SK-N-SH (cell line): ENCODE measurements around the gene WNT4. TPM values are rescaled to one million over a fixed set of nuclear protein-coding genes. Genes with fewer than 3 reads are reported as not detected.

ENCODE experiments used
- CTCF ChIA-PET: fragments of 300-600, 350-600 bp; formaldehyde crosslinking; extraction: SDS; loops from one replicate; lab custom pipeline; 2021; lab: Yijun Ruan, JAX
- POLR2A ChIA-PET: fragments of 350-600 bp; sonication (Branson Sonifier 250); formaldehyde crosslinking; extraction: SDS; loops from one replicate; lab custom pipeline; 2020; ENCODE audit warnings: antibody characterized with exemption, inconsistent platforms; lab: Yijun Ruan, JAX
- DNase-seq: peaks from one replicate; pipeline ENCODE4 v3.0.0; 2012
- H2AFZ ChIP-seq: fragments of 200-600 bp; sonication (generic); 2 replicates; pipeline ENCODE4 v1.8.1; 2016; ENCODE audit warnings: antibody characterized with exemption, mild to moderate bottlenecking, low read depth
- H3F3A ChIP-seq: fragments of 200-600 bp; sonication (generic); replicated peaks from 2 replicates; pipeline ENCODE3; 2016; ENCODE audit warnings: antibody characterized with exemption, mild to moderate bottlenecking; ENCODE audit not compliant: insufficient read depth
- H3K27ac ChIP-seq, 2 experiments: fragments of 200-500 bp in 1 of 2; fragments of 200-600 bp in 1 of 2; sonication (Bioruptor generic) in 1 of 2; sonication (generic), shearing (Covaris generic) in 1 of 2; 2 replicates each; pipeline versions ENCODE4 v1.5.1 to v1.6.1; 2014 to 2016; ENCODE audit warnings: low read depth in 2 of 2, inconsistent platforms in 1 of 2, low read length in 1 of 2, mild to moderate bottlenecking in 1 of 2, mixed read lengths in 1 of 2
- H3K27me3 ChIP-seq: fragments of 200-600 bp; sonication (generic), shearing (Covaris generic); 2 replicates; pipeline ENCODE4 v1.6.1; 2016; ENCODE audit warnings: mixed run types; ENCODE audit not compliant: insufficient read depth
- H3K36me3 ChIP-seq, 2 experiments: fragments of 200-500 bp in 1 of 2; fragments of 200-600 bp in 1 of 2; sonication (Bioruptor generic) in 1 of 2; sonication (generic) in 1 of 2; replicated peaks in 1 of 2; 2 replicates each; pipeline versions ENCODE3 to v1.5.1; 2014 to 2016; ENCODE audit warnings: low read length in 1 of 2, mild to moderate bottlenecking in 1 of 2; ENCODE audit not compliant: insufficient read depth in 2 of 2, control insufficient read depth in 1 of 2
- H3K4me1 ChIP-seq, 2 experiments: fragments of 200-500 bp in 1 of 2; fragments of 200-600 bp in 1 of 2; sonication (Bioruptor generic) in 1 of 2; sonication (generic), shearing (Covaris generic) in 1 of 2; 2 replicates each; pipeline versions ENCODE4 v1.5.1 to v1.6.1; 2014 to 2016; ENCODE audit warnings: low read depth in 1 of 2, low read length in 1 of 2, mixed run types in 1 of 2; ENCODE audit not compliant: insufficient read depth in 2 of 2, control insufficient read depth in 1 of 2
- H3K4me2 ChIP-seq: fragments of 200-600 bp; sonication (generic), shearing (Covaris generic); 2 replicates; pipeline ENCODE4 v1.6.1; 2017; ENCODE audit warnings: mixed run types
- H3K4me3 ChIP-seq, 2 experiments: fragments of 200-500 bp in 1 of 2; fragments of 200-600 bp in 1 of 2; sonication (Bioruptor generic) in 1 of 2; sonication (generic), shearing (Covaris generic) in 1 of 2; 2 replicates each; pipeline versions ENCODE4 v1.5.1 to v1.8.1; 2014 to 2016; ENCODE audit warnings: low read depth in 2 of 2, inconsistent platforms in 1 of 2, low read length in 1 of 2, mild to moderate bottlenecking in 1 of 2, mixed read lengths in 1 of 2, moderate library complexity in 1 of 2
- H3K79me2 ChIP-seq: fragments of 200-600 bp; sonication (generic); 2 replicates; pipeline ENCODE4 v1.8.1; 2017; ENCODE audit warnings: mild to moderate bottlenecking; ENCODE audit not compliant: insufficient read depth
- H3K9ac ChIP-seq: fragments of 200-600 bp; sonication (generic); 2 replicates; pipeline ENCODE4 v1.6.1; 2017; ENCODE audit warnings: mixed run types
- H3K9me2 ChIP-seq: fragments of 200-600 bp; sonication (generic); 2 replicates; pipeline ENCODE4 v1.6.1; 2017; ENCODE audit warnings: mixed run types
- H3K9me3 ChIP-seq: fragments of 200-600 bp; sonication (generic); 2 replicates; pipeline ENCODE4 v1.6.1; 2017; ENCODE audit warnings: mixed run types, mild to moderate bottlenecking, moderate library complexity
- H4K20me1 ChIP-seq: fragments of 200-600 bp; sonication (generic); 2 replicates; pipeline ENCODE4 v1.6.1; 2017; ENCODE audit warnings: mild to moderate bottlenecking, mixed run types; ENCODE audit not compliant: insufficient read depth
- CHD2 ChIP-seq: fragments of 150-350 bp; IDR thresholded peaks from 2 replicates; pipeline ENCODE4 v1.6.1; 2018; ENCODE audit warnings: low read length; ENCODE audit not compliant: partially characterized antibody
- ELF1 ChIP-seq: IDR thresholded peaks from 2 replicates; pipeline ENCODE4 v1.4.0; 2012
- EP300 ChIP-seq, 2 experiments: IDR thresholded peaks; 2 replicates each; pipeline versions ENCODE4 v1.4.0 to v1.6.1; 2012; ENCODE audit warnings: borderline replicate concordance in 1 of 2, low read depth in 1 of 2, low read length in 1 of 2
- FOSL2 ChIP-seq: IDR thresholded peaks from 2 replicates; pipeline ENCODE4 v1.4.0; 2012; ENCODE audit warnings: low read depth, mild to moderate bottlenecking, moderate library complexity, borderline replicate concordance
- FOXJ3 ChIP-seq: sonication (generic); formaldehyde crosslinking; IDR thresholded peaks from 2 replicates; pipeline ENCODE4 v1.5.1; 2020; ENCODE audit warnings: mild to moderate bottlenecking, missing genetic modification reagents
- FOXM1 ChIP-seq: IDR thresholded peaks from 2 replicates; pipeline ENCODE4 v1.4.0; 2012; ENCODE audit warnings: low read depth, mild to moderate bottlenecking
- GABPA ChIP-seq: IDR thresholded peaks from 2 replicates; pipeline ENCODE4 v1.4.0; 2012; ENCODE audit warnings: low read depth, mild to moderate bottlenecking
- GATA2 ChIP-seq: sonication (generic); formaldehyde crosslinking; IDR thresholded peaks from 2 replicates; pipeline ENCODE4 v1.5.0; 2020; ENCODE audit warnings: mild to moderate bottlenecking, missing genetic modification reagents
- JUND ChIP-seq: IDR thresholded peaks from 2 replicates; pipeline ENCODE4 v1.4.0; 2012
- MEF2A ChIP-seq: IDR thresholded peaks from 2 replicates; pipeline ENCODE4 v1.4.0; 2012; ENCODE audit warnings: low read depth, borderline replicate concordance
- NFIC ChIP-seq: IDR thresholded peaks from 2 replicates; pipeline ENCODE4 v1.4.0; 2012; ENCODE audit warnings: borderline replicate concordance
- NRF1 ChIP-seq: IDR thresholded peaks from 2 replicates; pipeline ENCODE4 v1.6.1; 2012; ENCODE audit warnings: low read depth, mild to moderate bottlenecking, low read length
- POLR2AphosphoS5 ChIP-seq: IDR thresholded peaks from 2 replicates; pipeline ENCODE4 v1.6.1; 2012; ENCODE audit warnings: low read depth, low read length
- RCOR1 ChIP-seq: fragments of 150-350 bp; IDR thresholded peaks from 2 replicates; pipeline ENCODE4 v1.6.1; 2017; ENCODE audit warnings: antibody characterized with exemption, low read length
- RFX5 ChIP-seq: IDR thresholded peaks from 2 replicates; pipeline ENCODE4 v1.6.1; 2012; ENCODE audit warnings: mild to moderate bottlenecking, improper control_type of control experiment, low read length
- SMC3 ChIP-seq: IDR thresholded peaks from 2 replicates; pipeline ENCODE4 v1.6.1; 2012; ENCODE audit warnings: low read depth, low read length, improper control_type of control experiment
- TAF1 ChIP-seq: IDR thresholded peaks from 2 replicates; pipeline ENCODE4 v1.6.1; 2012; ENCODE audit warnings: low read depth, mild to moderate bottlenecking, low read length, moderate library complexity, borderline replicate concordance
- TEAD4 ChIP-seq: IDR thresholded peaks from 2 replicates; pipeline ENCODE4 v1.4.0; 2012; ENCODE audit warnings: mild to moderate bottlenecking, borderline replicate concordance; ENCODE audit not compliant: insufficient read depth
- WGBS: methylation state at CpG from one replicate; pipeline ENCODE4 v1.1.6; 2017; ENCODE audit warnings: low lambda C conversion rate; 5-methylcytosine and 5-hydroxymethylcytosine counted together
- polyA plus RNA-seq, 3 experiments: library from polyadenylated mRNA; depleted of rRNA; stranded (reverse); fragments of >200 nt; gene quantifications; 2 replicates each; pipeline ENCODE4 v1.2.3, GENCODE V29; 2012
- TF ChIP-seq, protein P1 (sequence below): fragments of 150-350 bp; IDR thresholded peaks from 2 replicates; pipeline ENCODE4 v1.6.1; 2016; ENCODE audit warnings: mild to moderate bottlenecking, low read depth, low read length
- TF ChIP-seq, protein P2 (sequence below): IDR thresholded peaks from 2 replicates; pipeline ENCODE4 v1.4.0; 2012; ENCODE audit warnings: low read depth, borderline replicate concordance
- TF ChIP-seq, protein P3 (sequence below): fragments of 150-350 bp; IDR thresholded peaks from 2 replicates; pipeline ENCODE4 v1.6.1; 2017; ENCODE audit warnings: antibody characterized with exemption, low read length, low read depth, borderline replicate concordance

The WNT4 gene
- polyA plus RNA-seq, 1 of the 3 experiments (the other 2 are of a cell fraction) = 0.03 TPM

DNA sequence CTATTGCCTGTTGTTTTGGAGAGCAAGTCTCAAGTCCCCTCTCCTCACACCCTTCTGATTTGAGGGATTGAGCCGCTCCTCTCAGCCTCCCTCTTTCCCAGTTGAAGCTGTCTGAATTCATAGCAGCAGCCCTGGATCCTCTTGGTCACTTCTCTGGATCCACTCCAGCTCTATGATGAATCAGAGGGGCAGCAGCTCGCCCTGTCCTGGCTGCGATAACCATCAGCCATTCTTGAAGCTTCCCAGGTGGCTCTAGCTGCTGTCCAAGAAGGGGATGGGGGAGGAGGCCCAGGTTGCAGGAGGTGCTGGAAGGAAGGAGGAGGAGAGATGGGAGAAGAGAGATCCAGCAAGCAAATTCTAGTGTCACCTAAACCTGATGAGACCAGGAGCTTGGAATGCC is 31.3 kb downstream of the WNT4 start (continued):
- TF ChIP-seq TAF1 (no peak), POLR2AphosphoS5 (peak; percentile 79), NFIC (peak; percentile 94), GATA2 (CRISPR knock-in tag) (peak; percentile 94), CHD2 (peak; percentile 52), SMC3 (no peak), GABPA (no peak), RCOR1 (peak; percentile 53; the same call in 1 of the 2 replicates), NRF1 (no peak), ELF1 (no peak), FOXJ3 (peak; percentile 64; the same call in 1 of the 2 replicates), MEF2A (no peak), JUND (peak; percentile 80)

DNA sequence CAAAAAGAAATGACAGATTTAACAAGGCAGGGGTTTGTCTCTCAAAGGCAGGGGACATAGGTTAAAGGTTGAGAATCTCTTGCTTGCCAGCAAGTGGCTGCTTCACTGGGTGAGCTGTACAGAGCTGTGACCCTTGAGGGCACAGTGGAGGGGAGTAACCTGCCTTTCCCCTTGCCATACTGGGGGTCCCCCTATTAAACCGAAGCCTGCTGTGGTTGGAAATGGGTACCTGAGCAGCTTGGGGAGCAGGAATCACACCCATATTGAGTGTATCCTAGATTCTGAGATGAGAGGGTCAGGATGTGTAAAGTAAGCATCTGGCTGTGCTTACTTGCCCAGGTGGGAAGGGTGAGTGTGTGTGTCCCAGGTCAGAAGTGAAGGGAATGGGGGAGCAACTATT is 31.8 kb downstream of the WNT4 start:
- H3F3A ChIP-seq = no peaks in the 10 kb centered on the region
- peak overlapping the region in 1 of 2 experiments; percentile 56; a peak in 1 of 4 replicates for H3K27ac ChIP-seq
- peaks cover 18 to 62% of the 10 kb centered on the region in 2 experiments for H3K4me1 ChIP-seq
- peaks cover 29 to 33% of the 10 kb centered on the region in 2 experiments for H3K36me3 ChIP-seq
- 100% methylated on average over 1 of the region's 1 CpG for WGBS
- H3K79me2 ChIP-seq = peaks cover 58% of the 10 kb centered on the region
- H3K4me2 ChIP-seq = peak overlapping the region; percentile 17; the same call in 1 of the 2 replicates
- H2AFZ ChIP-seq = no peak overlapping the region
- CTCF ChIA-PET = interaction anchor here (0.9 to 8.2 kb wide), 4 partner anchors 23 to 305 kb away, joined by 3 to 82 read pairs (median 26); no protein-coding TSS in a partner anchor
- H4K20me1 ChIP-seq = peaks cover 100% of the 10 kb centered on the region
- H3K9me3 ChIP-seq = no peaks in the 10 kb centered on the region
- no peak overlapping the region for H3K4me3 ChIP-seq
- H3K9ac ChIP-seq = no peak overlapping the region
- H3K9me2 ChIP-seq = no peaks in the 10 kb centered on the region
- TF ChIP-seq TAF1 = no peak
- TF ChIP-seq, protein P1, sequence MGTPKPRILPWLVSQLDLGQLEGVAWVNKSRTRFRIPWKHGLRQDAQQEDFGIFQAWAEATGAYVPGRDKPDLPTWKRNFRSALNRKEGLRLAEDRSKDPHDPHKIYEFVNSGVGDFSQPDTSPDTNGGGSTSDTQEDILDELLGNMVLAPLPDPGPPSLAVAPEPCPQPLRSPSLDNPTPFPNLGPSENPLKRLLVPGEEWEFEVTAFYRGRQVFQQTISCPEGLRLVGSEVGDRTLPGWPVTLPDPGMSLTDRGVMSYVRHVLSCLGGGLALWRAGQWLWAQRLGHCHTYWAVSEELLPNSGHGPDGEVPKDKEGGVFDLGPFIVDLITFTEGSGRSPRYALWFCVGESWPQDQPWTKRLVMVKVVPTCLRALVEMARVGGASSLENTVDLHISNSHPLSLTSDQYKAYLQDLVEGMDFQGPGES = no peak
- TF ChIP-seq NRF1 = no peak
- no peaks in the 10 kb centered on the region for H3K27me3 ChIP-seq
- POLR2A ChIA-PET = interaction anchor here (0.9 kb wide), 1 partner anchor 59 kb away, joined by 3 read pairs; the partner anchor contains the start of gene CDC42
- DNase-seq = no peak

DNA sequence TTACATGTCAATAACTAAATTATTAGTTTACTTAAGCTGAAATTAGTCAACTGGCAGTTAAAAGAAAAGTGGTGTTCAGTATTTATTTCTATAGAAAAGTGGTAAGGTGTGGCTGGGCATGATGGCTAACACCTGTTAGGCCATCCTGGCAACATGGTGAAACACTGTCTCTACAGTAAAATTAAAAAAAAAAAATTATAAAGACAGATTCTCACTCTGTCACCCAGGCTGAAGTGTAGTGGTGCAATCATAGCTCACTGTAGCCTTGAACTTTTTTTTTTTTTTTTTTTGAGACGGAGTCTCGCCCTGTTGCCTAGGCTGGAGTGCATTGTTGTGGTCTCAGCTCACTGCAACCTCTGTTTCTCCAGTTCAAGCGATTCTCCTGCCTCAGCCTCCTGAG is 32.9 kb downstream of the WNT4 start:
- Histone ChIP-seq H3K9ac (no peak overlapping the region), H3K4me1 (peaks cover 18 to 57% of the 10 kb centered on the region in 2 experiments), H2AFZ (no peak overlapping the region), H3K4me3 (no peak overlapping the region), H3K9me3 (no peaks in the 10 kb centered on the region), H3K36me3 (peaks cover 23 to 34% of the 10 kb centered on the region in 2 experiments), H3K79me2 (peaks cover 67% of the 10 kb centered on the region), H3K27ac (peak overlapping the region in 1 of 2 experiments; percentile 64; a peak in 1 of 4 replicates), H3K27me3 (no peaks in the 10 kb centered on the region), H3F3A (peaks cover 2% of the 10 kb centered on the region), H4K20me1 (peaks cover 100% of the 10 kb centered on the region), H3K9me2 (no peaks in the 10 kb centered on the region), H3K4me2 (no peak overlapping the region)
- ChIA-PET POLR2A (no interaction called here), CTCF (interaction anchor here (1.0 to 8.2 kb wide), 4 partner anchors 24 to 306 kb away, joined by 3 to 82 read pairs (median 26); no protein-coding TSS in a partner anchor)
- no peak for DNase-seq
- WGBS = 98% methylated on average over 3 of the region's 3 CpGs
- TF ChIP-seq RFX5 (no peak), TEAD4 (no peak), FOXM1 (no peak), NRF1 (no peak), JUND (no peak), NFIC (no peak), EP300 (IDR thresholded peaks at IDR 0.05; ENCODE audit: borderline replicate concordance in 1 of 2, low read depth in 1 of 2, low read length in 1 of 2) (no peak), FOSL2 (no peak), TAF1 (no peak), CHD2 (no peak), RCOR1 (no peak), GABPA (no peak)
- TF ChIP-seq, protein P2, sequence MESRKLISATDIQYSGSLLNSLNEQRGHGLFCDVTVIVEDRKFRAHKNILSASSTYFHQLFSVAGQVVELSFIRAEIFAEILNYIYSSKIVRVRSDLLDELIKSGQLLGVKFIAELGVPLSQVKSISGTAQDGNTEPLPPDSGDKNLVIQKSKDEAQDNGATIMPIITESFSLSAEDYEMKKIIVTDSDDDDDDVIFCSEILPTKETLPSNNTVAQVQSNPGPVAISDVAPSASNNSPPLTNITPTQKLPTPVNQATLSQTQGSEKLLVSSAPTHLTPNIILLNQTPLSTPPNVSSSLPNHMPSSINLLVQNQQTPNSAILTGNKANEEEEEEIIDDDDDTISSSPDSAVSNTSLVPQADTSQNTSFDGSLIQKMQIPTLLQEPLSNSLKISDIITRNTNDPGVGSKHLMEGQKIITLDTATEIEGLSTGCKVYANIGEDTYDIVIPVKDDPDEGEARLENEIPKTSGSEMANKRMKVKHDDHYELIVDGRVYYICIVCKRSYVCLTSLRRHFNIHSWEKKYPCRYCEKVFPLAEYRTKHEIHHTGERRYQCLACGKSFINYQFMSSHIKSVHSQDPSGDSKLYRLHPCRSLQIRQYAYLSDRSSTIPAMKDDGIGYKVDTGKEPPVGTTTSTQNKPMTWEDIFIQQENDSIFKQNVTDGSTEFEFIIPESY = no peak
- TF ChIP-seq, protein P3, sequence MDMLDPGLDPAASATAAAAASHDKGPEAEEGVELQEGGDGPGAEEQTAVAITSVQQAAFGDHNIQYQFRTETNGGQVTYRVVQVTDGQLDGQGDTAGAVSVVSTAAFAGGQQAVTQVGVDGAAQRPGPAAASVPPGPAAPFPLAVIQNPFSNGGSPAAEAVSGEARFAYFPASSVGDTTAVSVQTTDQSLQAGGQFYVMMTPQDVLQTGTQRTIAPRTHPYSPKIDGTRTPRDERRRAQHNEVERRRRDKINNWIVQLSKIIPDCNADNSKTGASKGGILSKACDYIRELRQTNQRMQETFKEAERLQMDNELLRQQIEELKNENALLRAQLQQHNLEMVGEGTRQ = no peak
